Progenitor cell of endocrine pancreas (in vitro differentiated cells): Measurements from ENCODE around the gene CNTLN. TPM values are rescaled to one million over a fixed set of nuclear protein-coding genes. Genes with fewer than 3 reads are reported as not detected.
"Not testable (repeated sequence)": the region's sequence is repeated elsewhere in the genome, so short reads cannot be mapped to it uniquely, and the experiment has no call there.

Experiments
- DNase-seq: peaks from one replicate; pipeline ENCODE4 v3.0.0; 2021; ENCODE audit warnings: low spot score; ENCODE audit not compliant: unreplicated experiment
- H3K27ac Mint-ChIP-seq: 2 replicates; pipeline ENCODE4 v1.8.0; 2021; ENCODE audit warnings: mild to moderate bottlenecking, moderate library complexity, mixed read lengths
- H3K27me3 Mint-ChIP-seq: 2 replicates; pipeline ENCODE4 v1.8.0; 2021; ENCODE audit warnings: mixed read lengths
- H3K36me3 Mint-ChIP-seq: 2 replicates; pipeline ENCODE4 v1.8.0; 2022; ENCODE audit warnings: mixed read lengths; ENCODE audit not compliant: insufficient read depth
- H3K4me1 Mint-ChIP-seq: 2 replicates; pipeline ENCODE4 v1.8.0; 2021; ENCODE audit warnings: low read depth, mixed read lengths
- H3K4me3 Mint-ChIP-seq: 2 replicates; pipeline ENCODE4 v1.8.0; 2021; ENCODE audit warnings: low read depth, mild to moderate bottlenecking, moderate library complexity, mixed read lengths
- H3K9me3 Mint-ChIP-seq: 2 replicates; pipeline ENCODE4 v1.8.0; 2021; ENCODE audit warnings: low read depth, mixed read lengths
- CTCF ChIP-seq: fragments of 200-600 bp; sonication (generic); IDR thresholded peaks from one replicate; pipeline ENCODE4 v1.5.0; 2021; ENCODE audit warnings: antibody characterized with exemption, mild to moderate bottlenecking; ENCODE audit not compliant: unreplicated experiment
- total RNA-seq: library from RNA; stranded (reverse); gene quantifications from 2 replicates; pipeline ENCODE4 v1.2.1, GENCODE V29; 2021

Gene CNTLN
- total RNA-seq, 1 donor from 2014 or later: 7.8 TPM

GRCh38 chr9:17272536-17272935 lies 137.7 kb downstream of the CNTLN start:
- Mint-ChIP-seq H3K36me3 (no peaks in the 10 kb centered on the region), H3K27ac (no peak overlapping the region), H3K4me1 (peaks cover 6% of the 10 kb centered on the region), H3K4me3 (no peak overlapping the region), H3K27me3 (no peaks in the 10 kb centered on the region), H3K9me3 (no peaks in the 10 kb centered on the region)
- no peak for TF ChIP-seq CTCF
- DNase-seq: no peak

GRCh38 chr9:17280350-17281012 lies 145.6 kb downstream of the CNTLN start:
- H3K9me3 Mint-ChIP-seq: peaks cover 12% of the 10 kb centered on the region
- no peak overlapping the region for H3K4me3 Mint-ChIP-seq
- H3K27me3 Mint-ChIP-seq: no peaks in the 10 kb centered on the region
- no peak for DNase-seq
- no peak overlapping the region for H3K27ac Mint-ChIP-seq
- no peak for TF ChIP-seq CTCF
- H3K36me3 Mint-ChIP-seq: peaks cover 11% of the 10 kb centered on the region
- H3K4me1 Mint-ChIP-seq: no peaks in the 10 kb centered on the region

- DNase-seq, H3K4me3 Mint-ChIP-seq, H3K27ac Mint-ChIP-seq, H3K4me1 Mint-ChIP-seq, H3K27me3 Mint-ChIP-seq: not testable (repeated sequence)
- Mint-ChIP-seq H3K9me3 (peaks cover 13% of the 10 kb centered on the region), H3K36me3 (peaks cover 14% of the 10 kb centered on the region)
Observed at GRCh38 chr9:17290673-17291072, 155.8 kb downstream of the CNTLN start.

- Mint-ChIP-seq H3K27ac (no peak overlapping the region), H3K4me1 (no peaks in the 10 kb centered on the region), H3K4me3 (no peak overlapping the region), H3K9me3 (peaks cover 13% of the 10 kb centered on the region), H3K27me3 (no peaks in the 10 kb centered on the region), H3K36me3 (peaks cover 14% of the 10 kb centered on the region)
- no peak for TF ChIP-seq CTCF
- DNase-seq: no peak
Observed at GRCh38 chr9:17291766-17292165, 156.9 kb downstream of the CNTLN start.

GRCh38 chr9:17293685-17294084 lies 158.8 kb downstream of the CNTLN start:
- no peak for TF ChIP-seq CTCF
- no peak for DNase-seq
- Mint-ChIP-seq H3K36me3 (peaks cover 14% of the 10 kb centered on the region), H3K27me3 (no peaks in the 10 kb centered on the region), H3K4me1 (no peaks in the 10 kb centered on the region), H3K4me3 (no peak overlapping the region), H3K9me3 (peaks cover 13% of the 10 kb centered on the region), H3K27ac (no peak overlapping the region)
